Activated CD8-positive, alpha-beta memory T cell treated with anti-CD3 and anti-CD28 coated beads for 24 hours (primary cell): Measurements from ENCODE around the gene SPOCK1.

Experiments
- DNase-seq: peaks from one replicate; pipeline ENCODE4 v3.0.0-alpha.2; 2020

The SPOCK1 gene

DNA sequence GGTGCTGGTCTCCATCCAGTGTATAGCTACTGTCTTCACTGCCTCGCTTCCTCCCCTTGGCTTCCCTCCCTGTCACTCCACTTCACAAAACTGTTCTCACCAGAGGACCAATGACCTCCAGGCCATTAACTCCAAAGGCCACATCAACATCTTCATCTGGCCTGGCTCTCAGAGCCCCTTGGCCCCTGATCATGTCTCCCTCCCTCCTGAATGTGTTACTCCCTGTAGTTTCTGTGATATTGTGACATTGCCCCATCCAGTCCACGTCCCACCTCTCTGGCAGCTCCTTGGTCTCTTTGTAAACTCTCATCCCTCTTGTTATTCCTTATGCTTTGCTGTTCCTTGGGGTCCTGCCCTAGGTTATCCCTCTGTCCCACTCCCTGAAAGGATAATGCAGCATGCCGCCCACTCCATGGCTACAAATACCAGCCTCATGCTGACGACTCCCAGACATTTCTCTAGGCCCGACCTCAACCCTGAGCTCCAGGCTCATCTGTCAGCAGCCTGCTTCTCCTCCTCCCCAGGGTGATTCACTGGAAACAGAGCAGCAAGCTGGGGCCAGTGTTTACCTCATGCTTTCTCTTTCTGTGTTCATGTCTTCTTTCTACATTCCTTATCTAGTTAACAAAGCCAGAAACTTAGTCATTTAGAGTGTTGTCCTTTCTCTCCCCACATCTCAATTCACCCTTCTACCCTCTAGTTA lies 312.2 kb downstream of the SPOCK1 start:
- no peak for DNase-seq

DNA sequence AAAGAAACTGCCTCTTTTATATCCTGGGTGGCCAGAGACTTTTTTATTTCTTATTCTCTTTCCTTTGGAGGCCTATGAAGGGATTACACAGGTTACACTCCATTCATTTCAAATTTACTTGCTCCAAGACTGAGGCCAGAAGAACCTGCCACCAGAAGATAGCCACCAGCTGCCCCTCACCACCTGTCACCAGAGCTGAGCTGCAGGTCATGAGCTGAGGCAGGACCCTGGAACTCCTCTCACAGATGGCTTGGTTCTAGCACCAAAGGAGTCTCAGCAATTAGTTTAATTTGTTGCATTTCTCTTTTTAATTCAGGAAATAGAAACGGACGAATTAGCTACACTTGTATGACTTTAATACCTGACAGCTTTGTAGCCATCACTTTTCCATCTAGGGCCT lies 313.9 kb downstream of the SPOCK1 start:
- DNase-seq, result no peak

DNA sequence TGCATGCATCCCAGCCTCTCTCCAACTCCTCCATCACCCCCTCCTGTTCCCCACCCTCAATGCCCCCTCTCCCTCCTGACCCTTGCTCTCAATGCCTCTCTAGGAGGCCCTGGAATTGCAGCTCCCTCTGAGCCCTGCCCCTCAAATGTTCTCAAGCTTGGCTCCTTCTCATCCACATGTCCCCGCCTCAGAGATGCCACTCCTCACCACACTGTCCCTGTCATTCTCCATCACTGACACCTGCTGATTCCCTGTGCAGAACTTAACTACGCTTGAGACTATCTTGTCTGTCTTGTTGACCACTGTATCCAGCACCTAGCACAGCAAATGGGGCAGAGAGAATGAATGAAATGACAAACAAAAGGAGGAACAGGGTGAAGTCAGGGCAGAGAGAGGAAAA lies 314.4 kb downstream of the SPOCK1 start:
- DNase-seq, result no peak

DNA sequence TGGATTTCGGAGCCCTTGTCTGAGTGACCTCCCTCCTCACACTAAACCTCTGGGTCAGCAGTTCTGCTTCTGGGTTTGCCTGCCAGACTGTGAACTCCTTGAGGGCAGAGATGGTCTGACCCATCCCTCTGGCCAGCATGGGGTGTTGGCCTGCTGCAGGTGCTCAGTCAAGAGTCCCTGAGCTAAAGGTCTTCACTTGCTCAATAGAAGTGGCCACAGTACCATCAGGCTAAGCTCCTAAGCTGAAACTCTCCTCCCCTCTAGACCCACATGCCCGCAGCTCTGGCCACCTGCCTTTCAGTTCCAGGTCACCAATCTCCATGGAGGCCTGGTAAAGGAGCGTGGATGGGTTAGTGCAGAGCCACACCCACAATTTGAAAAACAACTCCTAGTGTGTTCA lies 316.6 kb downstream of the SPOCK1 start:
- DNase-seq, result no peak

- no peak for DNase-seq
Observed at GRCh38 chr5:137181667-137182066, 317.5 kb downstream of the SPOCK1 start.

GRCh38 chr5:137179203-137179602 lies 319.9 kb downstream of the SPOCK1 start:
- DNase-seq, result no peak

- DNase-seq, result no peak
Observed at GRCh38 chr5:137176609-137177008, 322.5 kb downstream of the SPOCK1 start.

GRCh38 chr5:137176126-137176525 lies 323.0 kb downstream of the SPOCK1 start:
- DNase-seq, result no peak

DNA sequence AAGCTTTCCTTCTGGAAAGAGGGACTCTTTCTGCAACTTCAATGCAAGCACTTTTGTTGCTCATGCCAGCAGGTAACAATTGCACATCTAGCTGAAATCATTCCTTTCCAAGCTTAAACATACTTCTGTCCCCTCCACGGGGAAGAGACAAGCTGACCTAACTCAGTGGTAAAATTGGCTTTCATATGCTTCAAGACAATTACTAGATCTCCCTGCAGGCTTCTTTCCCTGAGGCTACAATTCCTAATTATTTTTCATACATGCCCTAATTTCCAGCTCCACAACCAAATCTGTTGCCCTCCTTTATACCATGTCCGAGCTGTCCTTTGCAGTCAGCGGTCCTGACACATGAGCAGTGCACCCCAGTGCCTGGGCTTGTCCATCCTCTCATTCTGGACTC lies 324.9 kb downstream of the SPOCK1 start:
- DNase-seq, result no peak

GRCh38 chr5:137172258-137172657 lies 326.9 kb downstream of the SPOCK1 start:
- DNase-seq, result no peak

- DNase-seq, result no peak
Observed at GRCh38 chr5:137167187-137167586, 331.9 kb downstream of the SPOCK1 start.

GRCh38 chr5:137164961-137165360 lies 334.2 kb downstream of the SPOCK1 start:
- DNase-seq, result no peak

DNA sequence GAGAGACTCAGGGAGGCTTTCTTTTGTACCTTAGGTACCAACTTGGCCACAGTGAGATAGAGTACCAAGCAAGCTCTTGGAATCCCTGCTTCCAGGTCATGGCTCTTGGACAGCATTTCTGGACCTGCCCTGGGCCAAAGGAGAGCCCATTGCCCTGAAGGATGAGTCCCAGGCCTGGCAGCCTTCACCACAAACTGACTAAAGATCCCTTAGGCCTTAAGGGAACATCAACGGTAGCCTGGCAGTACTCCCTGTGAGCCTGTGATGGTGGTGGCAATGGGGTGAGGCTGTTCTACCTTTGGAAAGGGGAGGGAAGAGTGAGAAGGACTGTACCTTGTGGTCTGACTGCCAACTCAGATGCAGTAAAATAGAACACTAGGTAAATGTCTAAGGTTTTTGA lies 334.6 kb downstream of the SPOCK1 start:
- no peak for DNase-seq

DNA sequence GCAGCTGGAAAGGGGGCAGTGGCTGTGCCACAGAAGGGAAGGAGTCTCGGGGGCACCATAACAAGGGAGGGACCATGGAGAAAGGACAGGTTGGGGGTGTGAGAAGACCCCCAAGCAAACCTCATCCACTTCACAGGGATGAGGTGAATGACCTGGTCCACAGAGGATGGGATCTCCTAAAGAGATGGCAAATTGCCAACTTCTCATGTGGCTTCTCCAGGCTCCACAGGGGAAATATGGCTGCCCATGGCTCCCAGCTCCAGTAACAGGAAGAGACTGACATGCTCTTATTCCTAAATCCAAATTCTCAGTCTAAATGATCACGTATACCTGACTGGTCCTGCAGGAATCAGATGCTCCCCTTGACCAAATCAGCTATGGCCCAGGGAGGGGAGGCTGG lies 340.4 kb downstream of the SPOCK1 start:
- no peak for DNase-seq

DNA sequence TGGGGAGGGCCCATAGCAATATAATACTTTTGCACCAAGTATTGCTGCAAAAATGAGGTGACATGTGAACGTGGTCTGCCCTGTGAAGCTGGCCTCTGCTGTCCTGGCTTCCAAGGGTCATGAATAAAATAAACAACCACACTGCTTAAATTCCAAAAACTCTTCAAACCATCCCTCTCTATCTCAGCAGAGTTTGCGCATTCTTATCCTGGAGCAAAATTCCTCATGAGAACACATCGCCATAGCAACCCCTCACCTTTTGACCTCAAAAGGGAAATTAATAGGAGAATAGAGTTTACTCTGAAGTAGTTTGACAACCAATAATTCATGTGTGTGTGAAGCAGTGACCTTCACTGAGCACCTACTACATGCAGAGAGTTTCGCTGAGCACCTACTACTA lies 342.9 kb downstream of the SPOCK1 start:
- no peak for DNase-seq

DNA sequence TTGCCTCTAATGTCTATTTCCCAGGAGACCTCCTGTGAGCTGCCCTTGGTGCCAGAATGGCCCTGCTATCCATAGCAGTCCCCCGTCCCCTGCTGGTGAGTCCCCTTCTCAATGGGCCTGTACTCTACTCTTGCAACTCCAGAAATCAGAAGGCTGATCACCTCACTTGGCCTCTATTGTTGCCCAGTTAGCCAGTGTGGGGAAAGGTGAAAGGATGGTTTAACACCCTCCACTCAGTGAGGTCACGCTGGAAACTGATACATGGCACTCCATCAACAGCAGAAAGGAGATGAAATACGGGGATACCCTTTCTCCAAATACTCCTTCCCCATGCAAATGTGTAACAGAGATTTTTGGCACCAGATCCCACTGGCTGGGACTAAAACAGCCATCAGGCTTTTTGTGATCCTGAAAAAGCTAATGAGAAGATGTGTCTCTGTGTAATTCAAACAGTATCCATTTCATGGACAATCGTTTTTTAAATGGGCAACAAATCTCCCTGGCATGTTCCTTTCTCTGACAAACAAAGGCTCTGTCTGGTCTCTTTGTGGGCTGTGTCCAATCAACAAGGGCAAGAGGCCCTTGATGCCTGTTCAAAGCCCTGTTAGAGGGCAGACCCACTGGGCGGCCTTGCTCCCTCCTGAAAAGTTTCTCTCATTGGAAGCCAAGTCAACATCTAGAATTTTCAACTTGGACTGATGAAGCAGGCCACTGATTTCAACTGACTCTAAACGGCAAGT lies 343.7 kb downstream of the SPOCK1 start:
- no peak for DNase-seq

GRCh38 chr5:137152616-137153015 lies 346.5 kb downstream of the SPOCK1 start:
- no peak for DNase-seq

DNA sequence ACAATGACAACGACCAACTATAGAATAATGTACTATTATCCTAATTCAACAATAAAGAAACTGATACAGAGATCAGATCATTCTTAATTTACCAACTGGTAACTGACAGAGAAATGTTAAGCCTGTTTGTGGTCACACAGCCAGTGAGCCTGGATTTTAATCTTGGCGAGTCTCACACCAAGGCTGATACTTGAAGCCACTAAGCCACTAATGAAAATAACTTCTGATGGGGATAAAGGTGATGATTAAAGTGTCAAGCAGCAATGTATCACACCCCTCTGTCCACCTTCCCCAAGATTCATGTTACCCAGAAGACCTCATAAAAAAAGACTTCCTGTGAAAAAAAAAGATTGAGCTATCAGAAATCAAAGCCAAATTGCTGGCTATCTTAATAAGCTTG lies 350.5 kb downstream of the SPOCK1 start:
- no peak for DNase-seq

DNA sequence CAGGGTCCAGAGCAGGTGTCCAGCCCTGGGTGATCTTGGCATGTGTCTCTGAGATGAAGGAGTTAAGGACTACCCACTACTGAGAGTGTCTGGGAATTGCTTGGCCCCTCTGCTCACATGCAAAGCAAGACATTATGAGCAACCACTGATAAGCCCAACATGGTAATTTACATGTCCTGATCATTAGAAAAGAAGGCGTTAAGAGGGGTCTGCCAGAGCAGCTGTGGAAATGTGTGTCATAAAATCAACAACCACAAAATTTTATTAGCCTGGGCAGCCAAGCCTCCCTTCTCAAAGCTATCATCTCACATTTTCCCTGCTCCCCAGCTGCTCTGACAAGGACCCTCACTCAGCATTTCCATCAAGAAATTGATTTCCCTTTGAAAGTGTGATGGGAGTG lies 351.0 kb downstream of the SPOCK1 start:
- no peak for DNase-seq

DNA sequence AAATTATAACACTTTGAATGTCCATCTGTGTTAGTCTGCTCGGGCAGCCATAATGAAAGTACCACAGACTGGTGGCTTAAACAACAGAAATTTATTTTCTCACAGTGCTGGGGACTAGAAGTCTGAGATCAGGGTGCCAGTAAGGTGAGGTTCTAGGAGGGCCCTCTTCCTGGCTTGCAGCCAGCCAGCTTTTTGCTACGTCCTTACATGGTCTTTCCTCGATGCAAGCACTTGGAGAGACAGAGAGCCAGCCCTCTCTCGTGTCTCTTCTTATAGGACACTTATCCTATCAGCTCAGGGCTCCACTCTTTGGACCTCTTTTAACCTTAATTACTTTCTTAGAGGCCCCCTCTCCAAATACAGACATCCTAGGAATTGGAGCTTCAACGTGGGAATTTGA lies 351.8 kb downstream of the SPOCK1 start:
- DNase-seq, result no peak

DNA sequence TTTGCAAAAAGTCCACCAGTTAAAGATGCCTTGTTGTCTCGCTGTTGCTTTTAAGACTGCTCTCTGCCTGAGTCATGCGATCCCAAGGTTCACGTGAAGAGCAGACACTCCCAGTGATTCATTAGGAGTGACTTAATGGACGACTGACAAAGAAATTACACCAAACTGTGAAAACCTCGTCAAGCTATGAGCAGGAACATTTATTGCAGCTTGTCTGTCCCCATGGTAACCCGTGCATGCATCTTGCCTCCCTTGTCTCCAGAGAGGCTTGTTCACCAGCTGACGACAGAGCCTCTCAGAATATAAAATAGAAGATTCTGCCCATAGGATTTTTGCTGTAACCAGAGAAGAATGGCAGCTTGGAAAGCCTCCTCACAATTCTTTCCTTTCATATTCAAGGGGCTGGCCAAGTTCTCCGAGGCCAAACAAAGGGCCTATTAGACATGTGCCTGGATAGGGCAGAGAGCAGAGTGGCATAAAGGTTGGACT lies 352.7 kb downstream of the SPOCK1 start:
- DNase-seq, result no peak

GRCh38 chr5:137145721-137146120 lies 353.4 kb downstream of the SPOCK1 start:
- DNase-seq, result no peak

GRCh38 chr5:137144656-137145055 lies 354.5 kb downstream of the SPOCK1 start:
- no peak for DNase-seq

GRCh38 chr5:137142764-137143605 lies 356.1 kb downstream of the SPOCK1 start:
- no peak for DNase-seq
